T-helper 2 cell treated with Interferon-gamma antibody and Interleukin-4, amounts not matched to agents 5 μg/mL and 100 μg/mL, for 36 hours (primary cell): ENCODE results near the gene ITGAD.

Experiments
- DNase-seq: peaks from one replicate; pipeline ENCODE4 v3.0.0; 2021; ENCODE audit warnings: low spot score
- H3K27ac Mint-ChIP-seq: one replicate; pipeline ENCODE4 v1.8.0; 2021; ENCODE audit warnings: mild to moderate bottlenecking, mixed read lengths
- H3K27me3 Mint-ChIP-seq: one replicate; pipeline ENCODE4 v1.8.0; 2021; ENCODE audit warnings: low read depth, mixed read lengths
- H3K36me3 Mint-ChIP-seq: one replicate; pipeline ENCODE4 v1.8.0; 2021; ENCODE audit warnings: low read depth, mixed read lengths
- H3K4me1 Mint-ChIP-seq: one replicate; pipeline ENCODE4 v1.8.0; 2021; ENCODE audit warnings: low read depth, mixed read lengths
- H3K4me3 Mint-ChIP-seq: one replicate; pipeline ENCODE4 v1.8.0; 2022; ENCODE audit warnings: mild to moderate bottlenecking, moderate library complexity, mixed read lengths
- H3K9me3 Mint-ChIP-seq: one replicate; pipeline ENCODE4 v1.8.0; 2021; ENCODE audit warnings: mixed read lengths

ITGAD gene

GRCh38 chr16:31377210-31377903 lies 15.8 kb upstream of the ITGAD start:
- H3K36me3 Mint-ChIP-seq: peaks cover 24% of the 10 kb centered on the region
- no peak overlapping the region for H3K27ac Mint-ChIP-seq
- peaks cover 3% of the 10 kb centered on the region for H3K9me3 Mint-ChIP-seq
- no peak for DNase-seq
- H3K4me3 Mint-ChIP-seq: no peak overlapping the region
- no peaks in the 10 kb centered on the region for H3K4me1 Mint-ChIP-seq
- no peaks in the 10 kb centered on the region for H3K27me3 Mint-ChIP-seq

- H3K9me3 Mint-ChIP-seq: peaks cover 2% of the 10 kb centered on the region
- no peak overlapping the region for H3K4me3 Mint-ChIP-seq
- H3K27ac Mint-ChIP-seq: peak overlapping the region; percentile 31
- H3K36me3 Mint-ChIP-seq: peaks cover 16% of the 10 kb centered on the region
- DNase-seq: no peak
- no peaks in the 10 kb centered on the region for H3K27me3 Mint-ChIP-seq
- H3K4me1 Mint-ChIP-seq: peaks cover 2% of the 10 kb centered on the region
These were observed 12.9 kb upstream of the ITGAD start for GRCh38 chr16:31380201-31380600.

GRCh38 chr16:31382485-31383161 lies 10.5 kb upstream of the ITGAD start:
- Mint-ChIP-seq H3K9me3 (no peaks in the 10 kb centered on the region), H3K27ac (no peak overlapping the region), H3K27me3 (no peaks in the 10 kb centered on the region), H3K4me3 (no peak overlapping the region), H3K36me3 (peaks cover 8% of the 10 kb centered on the region), H3K4me1 (peaks cover 14% of the 10 kb centered on the region)
- peak; percentile 57 for DNase-seq

- Mint-ChIP-seq H3K27ac (no peak overlapping the region), H3K27me3 (no peaks in the 10 kb centered on the region), H3K36me3 (peaks cover 4% of the 10 kb centered on the region), H3K4me3 (no peak overlapping the region), H3K4me1 (peaks cover 16% of the 10 kb centered on the region), H3K9me3 (no peaks in the 10 kb centered on the region)
- DNase-seq: no peak
These were observed 7.5 kb upstream of the ITGAD start for GRCh38 chr16:31385680-31386079.

- Mint-ChIP-seq H3K4me1 (peaks cover 16% of the 10 kb centered on the region), H3K36me3 (peaks cover 4% of the 10 kb centered on the region), H3K4me3 (no peak overlapping the region), H3K27ac (no peak overlapping the region), H3K27me3 (no peaks in the 10 kb centered on the region), H3K9me3 (no peaks in the 10 kb centered on the region)
- peak; percentile 62 for DNase-seq
These were observed 6.8 kb upstream of the ITGAD start for GRCh38 chr16:31386157-31386984.

- Mint-ChIP-seq H3K36me3 (no peaks in the 10 kb centered on the region), H3K9me3 (no peaks in the 10 kb centered on the region), H3K27ac (no peak overlapping the region), H3K4me1 (peaks cover 16% of the 10 kb centered on the region), H3K27me3 (no peaks in the 10 kb centered on the region), H3K4me3 (no peak overlapping the region)
- no peak for DNase-seq
These were observed 4.6 kb upstream of the ITGAD start for GRCh38 chr16:31388535-31388934.

- Mint-ChIP-seq H3K27ac (no peak overlapping the region), H3K27me3 (no peaks in the 10 kb centered on the region), H3K4me3 (no peak overlapping the region), H3K4me1 (peaks cover 14% of the 10 kb centered on the region), H3K9me3 (no peaks in the 10 kb centered on the region), H3K36me3 (no peaks in the 10 kb centered on the region)
- no peak for DNase-seq
These were observed 2.6 kb upstream of the ITGAD start for GRCh38 chr16:31390504-31391041.

GRCh38 chr16:31395647-31396046 lies 2.5 kb downstream of the ITGAD start:
- no peaks in the 10 kb centered on the region for H3K27me3 Mint-ChIP-seq
- H3K4me1 Mint-ChIP-seq: peaks cover 9% of the 10 kb centered on the region
- no peak for DNase-seq
- H3K4me3 Mint-ChIP-seq: no peak overlapping the region
- no peak overlapping the region for H3K27ac Mint-ChIP-seq
- peaks cover 17% of the 10 kb centered on the region for H3K9me3 Mint-ChIP-seq
- peaks cover 13% of the 10 kb centered on the region for H3K36me3 Mint-ChIP-seq

- Mint-ChIP-seq H3K27ac (no peak overlapping the region), H3K4me1 (peaks cover 16% of the 10 kb centered on the region), H3K36me3 (peaks cover 13% of the 10 kb centered on the region), H3K9me3 (peaks cover 17% of the 10 kb centered on the region), H3K27me3 (no peaks in the 10 kb centered on the region), H3K4me3 (no peak overlapping the region)
- DNase-seq: no peak
These were observed 4.0 kb downstream of the ITGAD start for GRCh38 chr16:31397096-31397660.

- no peak for DNase-seq
- H3K4me3 Mint-ChIP-seq: no peak overlapping the region
- H3K4me1 Mint-ChIP-seq: peaks cover 19% of the 10 kb centered on the region
- H3K27me3 Mint-ChIP-seq: no peaks in the 10 kb centered on the region
- peaks cover 13% of the 10 kb centered on the region for H3K36me3 Mint-ChIP-seq
- H3K9me3 Mint-ChIP-seq: peaks cover 17% of the 10 kb centered on the region
- no peak overlapping the region for H3K27ac Mint-ChIP-seq
These were observed 4.6 kb downstream of the ITGAD start for GRCh38 chr16:31397701-31398100.

GRCh38 chr16:31400191-31400590 lies 7.1 kb downstream of the ITGAD start:
- Mint-ChIP-seq H3K4me1 (peaks cover 24% of the 10 kb centered on the region), H3K9me3 (peaks cover 17% of the 10 kb centered on the region), H3K27me3 (no peaks in the 10 kb centered on the region), H3K4me3 (peak overlapping the region; percentile 27), H3K27ac (peak overlapping the region; percentile 76), H3K36me3 (peaks cover 13% of the 10 kb centered on the region)
- no peak for DNase-seq

- Mint-ChIP-seq H3K36me3 (peaks cover 13% of the 10 kb centered on the region), H3K9me3 (peaks cover 17% of the 10 kb centered on the region), H3K27ac (no peak overlapping the region), H3K4me3 (no peak overlapping the region), H3K27me3 (no peaks in the 10 kb centered on the region), H3K4me1 (peaks cover 19% of the 10 kb centered on the region)
- no peak for DNase-seq
These were observed 8.3 kb downstream of the ITGAD start for GRCh38 chr16:31401436-31401835.

GRCh38 chr16:31402687-31403086 lies 9.6 kb downstream of the ITGAD start:
- Mint-ChIP-seq H3K9me3 (peaks cover 17% of the 10 kb centered on the region), H3K27ac (peak overlapping the region; percentile 20), H3K4me3 (no peak overlapping the region), H3K27me3 (no peaks in the 10 kb centered on the region), H3K4me1 (peaks cover 19% of the 10 kb centered on the region), H3K36me3 (peaks cover 13% of the 10 kb centered on the region)
- DNase-seq: no peak
